ENCODE measurements around the gene NOS1AP.
"Not testable (repeated sequence)": the region's sequence is repeated elsewhere in the genome, so short reads cannot be mapped to it uniquely, and the experiment has no call there.

- not testable (repeated sequence) for TF ChIP-seq YY1 (IDR thresholded peaks at IDR 0.05; ENCODE audit: insufficient read depth, insufficient read length); ZNF274 (IDR thresholded peaks at IDR 0.05; ENCODE audit: low read depth, low read length)
These were observed 12.6 kb downstream of the NOS1AP start for GRCh38 chr1:162082080-162082479.
